ENCODE measurements around the gene SEC14L3.

Gene SEC14L3

GRCh38 chr22:30421695-30422480 lies 49.9 kb downstream of the SEC14L3 start:
- DNase-seq: no peak

GRCh38 chr22:30420347-30421125 lies 51.3 kb downstream of the SEC14L3 start:
- no peak for DNase-seq

GRCh38 chr22:30416837-30417236 lies 55.0 kb downstream of the SEC14L3 start:
- DNase-seq: no peak

GRCh38 chr22:30416403-30416802 lies 55.4 kb downstream of the SEC14L3 start:
- no peak for DNase-seq

GRCh38 chr22:30414525-30415047 lies 57.2 kb downstream of the SEC14L3 start:
- no peak for DNase-seq

- DNase-seq: no peak
Observed at GRCh38 chr22:30413745-30414524, 57.9 kb downstream of the SEC14L3 start.

- no peak for DNase-seq
Observed at GRCh38 chr22:30413001-30413400, 58.8 kb downstream of the SEC14L3 start.

- no peak for DNase-seq
Observed at GRCh38 chr22:30411780-30412179, 60.0 kb downstream of the SEC14L3 start.

Measured in NCI-H1930 (cell line).